NCI-H2171 treated with DMSO at 0.1 percent for 48 hours (cell line): ENCODE data around the gene USP15.

Experiments
- DNase-seq: peaks from one replicate; lab custom pipeline; 2025; lab: John Stamatoyannopoulos, UW

USP15 gene

DNA sequence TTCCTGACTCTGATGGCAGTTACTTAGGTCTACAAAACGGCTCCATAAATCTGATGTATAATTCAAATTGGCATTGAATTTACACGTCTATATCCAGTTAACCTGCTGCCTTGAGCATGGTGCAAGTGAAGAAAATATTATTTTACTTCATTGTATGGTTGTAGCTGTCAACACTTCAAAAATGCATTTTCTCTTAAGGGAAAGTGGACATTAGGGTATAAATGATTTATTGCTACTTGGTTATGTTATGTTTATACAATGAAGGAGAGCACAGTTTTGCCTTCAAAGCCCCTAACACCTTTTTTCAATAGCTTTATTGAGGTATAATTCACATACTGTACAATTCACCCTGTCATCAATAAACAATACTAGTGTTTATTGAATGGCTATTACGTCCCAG is 2.0 kb upstream of the USP15 start:
- no peak for DNase-seq

DNA sequence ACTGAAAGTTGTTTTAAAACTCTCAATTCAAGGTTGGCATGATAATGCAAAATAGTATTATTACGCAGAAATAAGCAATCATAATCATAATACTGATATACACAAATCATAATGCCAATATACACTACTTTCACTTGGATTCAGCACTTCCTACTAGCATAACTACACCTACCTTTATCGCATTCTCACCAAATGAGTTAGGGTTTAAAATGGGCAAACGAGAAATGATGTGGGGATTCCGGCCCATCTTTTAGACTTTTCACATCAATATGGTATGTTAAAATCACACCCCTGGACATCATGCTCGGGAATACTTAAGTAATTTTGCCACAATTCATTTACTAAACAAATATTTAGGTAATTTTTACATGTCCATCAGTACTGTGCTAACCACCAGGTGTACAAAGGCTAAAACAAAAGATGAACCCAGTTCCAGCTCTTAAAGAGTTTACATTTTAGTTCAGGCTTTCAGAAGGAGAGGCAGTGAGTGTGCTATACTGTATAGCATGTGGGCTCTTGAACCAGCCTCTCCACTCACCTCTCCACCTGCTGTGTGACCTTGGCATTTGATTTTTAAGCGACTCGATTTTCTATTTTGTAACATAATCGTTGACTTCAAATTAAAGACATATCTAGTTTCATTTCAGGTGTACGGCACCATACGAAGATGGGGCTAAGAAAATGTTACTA is 1.1 kb upstream of the USP15 start:
- peak; percentile 82 for DNase-seq

DNA sequence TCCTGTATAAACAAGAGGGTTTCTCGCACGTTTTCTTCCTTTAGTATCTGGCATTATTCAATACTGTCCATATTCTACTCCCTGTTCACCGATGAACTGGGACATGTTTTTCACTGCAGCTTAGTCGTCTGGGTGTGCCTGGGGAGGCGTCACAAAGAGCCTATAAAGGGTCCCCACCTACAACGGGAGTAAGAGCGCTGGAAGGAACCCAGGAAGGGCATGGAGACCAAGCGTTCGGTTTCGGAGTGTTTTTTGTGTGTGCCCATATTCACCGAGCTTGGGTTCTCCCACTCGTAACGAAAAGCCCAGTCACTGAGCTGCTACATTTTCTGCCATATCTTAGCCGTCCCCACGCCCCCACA is 592 bp upstream of the USP15 start:
- DNase-seq: peak; percentile 92

DNA sequence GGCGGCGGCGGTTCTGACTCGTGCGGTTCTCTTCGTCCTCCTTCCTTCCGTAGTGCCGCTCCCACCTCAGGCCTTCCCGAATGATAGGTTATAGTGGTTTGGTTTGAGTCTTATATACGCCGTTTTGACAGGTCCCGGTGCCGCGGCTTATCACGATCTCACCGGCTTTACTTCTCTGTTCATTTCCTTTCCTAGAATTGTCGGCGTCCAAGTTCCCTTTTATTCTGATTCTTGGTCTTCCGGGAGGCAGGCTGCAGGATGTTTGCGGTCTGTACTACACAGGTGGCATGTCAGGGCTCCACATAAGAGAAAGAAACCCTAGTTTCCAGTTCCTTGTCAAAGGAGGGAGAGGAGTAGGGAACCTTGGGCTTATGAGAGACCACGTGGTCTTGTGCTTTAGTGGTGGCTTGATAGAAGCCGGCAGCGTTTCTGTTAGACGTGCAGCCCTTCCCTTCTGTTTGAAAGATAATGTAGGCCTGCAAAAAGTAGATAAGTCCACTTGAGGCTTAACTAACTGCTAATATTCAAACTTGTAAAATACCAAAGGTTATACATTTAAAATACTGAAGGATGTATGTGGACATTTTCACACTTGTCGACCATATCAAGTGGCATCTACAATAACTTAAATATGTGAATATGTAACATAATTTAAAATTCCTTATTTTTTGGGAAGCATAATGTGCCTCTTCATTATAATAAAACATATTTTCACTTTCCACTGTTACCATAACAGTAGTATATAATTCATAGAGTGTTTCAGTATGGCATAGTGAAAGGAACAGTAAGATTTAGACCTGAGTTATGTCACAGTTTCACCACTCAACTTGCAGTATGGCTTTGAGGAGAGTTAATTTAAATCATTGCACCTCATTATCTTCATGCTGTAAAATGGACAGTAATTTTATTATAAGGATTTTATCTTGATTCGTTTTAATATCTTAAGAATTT is 804 bp downstream of the USP15 start:
- peak; percentile 40 for DNase-seq

DNA sequence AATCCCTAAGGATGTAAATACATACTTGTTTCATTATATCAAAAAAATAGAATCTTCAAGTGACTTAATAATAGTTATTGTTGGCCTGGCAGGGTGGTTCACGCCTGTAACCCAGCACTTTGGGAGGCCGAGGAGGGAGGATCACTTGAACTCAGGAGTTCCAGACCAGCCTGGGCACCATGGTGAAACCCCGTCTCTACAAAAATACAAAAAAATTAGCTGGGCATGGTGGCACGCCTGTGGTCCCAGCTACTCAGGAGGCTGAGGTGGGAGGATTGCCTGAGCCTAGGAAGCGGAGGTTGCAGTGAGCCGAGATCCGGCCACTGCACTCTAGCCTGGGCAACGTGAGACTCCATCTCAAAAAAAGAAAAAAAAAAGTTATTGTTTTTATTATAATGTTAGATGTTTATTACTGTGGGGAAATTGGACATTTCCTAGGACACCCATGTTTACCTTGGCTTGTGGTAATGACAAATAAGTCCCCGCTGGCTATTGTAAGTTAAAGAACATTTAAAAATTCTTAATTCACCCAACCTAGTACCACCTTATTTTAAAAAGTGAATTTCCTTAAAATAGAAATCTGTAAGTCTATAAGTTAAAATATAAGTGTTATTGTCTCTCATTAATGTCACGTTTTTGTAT is 1.8 kb downstream of the USP15 start:
- DNase-seq: no peak

DNA sequence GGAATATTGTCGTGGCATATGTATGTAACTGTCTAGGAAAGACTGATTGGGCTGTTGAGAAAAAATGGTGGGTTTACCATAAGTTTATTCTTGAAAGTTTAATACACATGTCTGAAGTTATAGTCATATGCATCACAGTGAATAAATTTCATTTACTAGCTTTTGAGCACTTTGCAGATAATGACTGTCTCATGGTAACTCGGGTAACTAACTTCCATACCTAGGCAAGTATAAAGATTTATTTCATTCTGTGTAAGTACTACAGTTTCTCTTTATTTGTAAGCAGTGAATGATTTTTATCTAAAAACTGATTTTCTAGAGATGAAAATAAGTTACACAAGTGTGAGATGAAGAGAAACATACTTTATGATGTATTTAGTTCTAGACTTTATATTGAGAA is 3.0 kb downstream of the USP15 start:
- no peak for DNase-seq

DNA sequence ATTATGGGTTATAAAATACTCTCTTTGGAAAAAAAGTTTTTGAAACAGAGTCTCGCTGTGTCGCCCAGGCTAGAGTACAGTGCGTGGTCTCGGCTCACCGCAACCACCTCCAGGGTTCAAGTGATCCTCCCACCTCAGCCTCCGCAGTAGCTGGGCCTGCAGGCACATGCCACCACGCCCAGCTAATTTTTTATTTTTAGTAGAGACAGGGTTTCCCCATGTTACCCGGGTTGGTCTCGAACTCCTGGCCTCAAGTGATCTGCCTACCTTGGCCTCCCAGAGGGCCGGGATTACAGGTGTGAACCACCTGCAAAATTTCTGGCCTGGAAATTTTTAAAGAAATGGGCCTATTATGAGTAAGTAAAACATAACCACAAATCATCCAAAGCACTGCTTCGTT is 3.8 kb downstream of the USP15 start:
- no peak for DNase-seq

DNA sequence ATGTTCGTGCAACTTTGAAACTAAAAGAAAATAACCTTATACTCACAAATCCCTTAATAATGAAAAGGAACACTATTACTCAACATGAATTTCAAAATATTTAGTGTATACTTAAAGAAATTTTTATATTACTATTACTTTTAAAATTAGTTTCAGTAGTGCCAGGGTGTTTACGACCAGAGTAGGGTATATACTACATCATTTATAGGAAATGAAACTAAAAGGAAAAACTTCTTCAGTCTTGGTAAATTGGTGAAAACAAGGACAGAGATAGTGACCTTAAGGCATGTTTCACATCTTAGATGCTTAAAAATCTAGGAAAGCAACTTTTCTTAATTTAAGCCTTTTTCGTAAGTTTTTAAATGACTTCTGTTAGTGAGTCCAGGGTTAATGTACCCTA is 4.5 kb downstream of the USP15 start:
- DNase-seq: no peak

DNA sequence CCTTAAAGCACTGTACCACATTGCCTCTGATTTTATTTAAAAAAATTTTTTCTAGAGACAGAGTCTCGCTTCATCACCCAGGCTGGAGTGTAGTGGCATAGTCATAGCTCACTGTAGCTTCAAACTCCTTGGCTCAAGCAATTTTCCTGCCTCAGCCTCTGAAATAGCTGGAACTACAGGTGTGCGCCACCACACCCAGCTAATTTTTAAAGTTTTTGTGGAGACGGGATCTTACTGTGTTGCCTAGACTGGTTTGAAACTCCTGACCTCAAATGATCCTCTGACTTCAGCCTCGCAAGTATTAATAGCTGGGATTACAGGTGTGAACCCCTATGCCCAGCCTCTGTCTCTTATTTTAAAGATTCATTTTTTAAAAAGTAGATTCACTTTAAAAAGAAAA is 5.3 kb downstream of the USP15 start:
- no peak for DNase-seq

DNA sequence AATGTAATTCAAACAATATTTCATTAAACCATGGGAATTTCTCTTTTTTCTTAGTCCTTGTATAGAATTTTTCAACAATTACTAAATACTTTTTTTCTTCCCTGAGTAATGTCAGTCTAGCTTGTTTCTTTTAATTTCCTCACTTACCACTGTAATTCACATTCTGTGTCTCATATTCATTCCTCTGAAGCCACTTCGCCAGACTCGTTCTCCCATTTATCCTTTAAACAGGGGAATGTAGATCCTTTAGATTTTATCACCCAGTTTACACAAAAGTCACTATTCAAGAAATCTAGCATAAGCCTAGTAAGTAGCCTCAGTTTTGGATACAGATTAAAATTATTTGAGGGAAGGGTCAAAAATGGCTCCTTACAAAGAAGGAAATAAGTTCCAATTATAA is 6.8 kb downstream of the USP15 start:
- no peak for DNase-seq

DNA sequence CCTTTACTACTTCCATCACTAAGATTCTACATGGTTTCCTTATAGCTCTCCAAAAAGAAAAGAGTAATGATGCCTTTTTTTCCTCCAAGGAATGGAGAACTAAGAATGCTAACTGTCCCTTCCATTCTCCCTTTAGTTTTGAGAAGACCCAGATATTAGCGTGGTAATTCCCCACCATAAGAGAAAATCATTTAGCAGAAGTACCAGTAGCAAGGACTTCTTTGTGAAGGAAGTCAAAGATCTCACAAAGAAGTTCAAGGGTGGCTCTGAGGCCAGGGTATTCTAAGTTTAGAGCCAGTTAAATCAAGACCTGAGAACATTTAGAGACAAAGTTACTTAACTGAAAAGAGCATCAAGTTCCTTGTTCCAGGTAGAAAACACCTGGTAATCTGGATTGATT is 7.3 kb downstream of the USP15 start:
- DNase-seq: no peak

DNA sequence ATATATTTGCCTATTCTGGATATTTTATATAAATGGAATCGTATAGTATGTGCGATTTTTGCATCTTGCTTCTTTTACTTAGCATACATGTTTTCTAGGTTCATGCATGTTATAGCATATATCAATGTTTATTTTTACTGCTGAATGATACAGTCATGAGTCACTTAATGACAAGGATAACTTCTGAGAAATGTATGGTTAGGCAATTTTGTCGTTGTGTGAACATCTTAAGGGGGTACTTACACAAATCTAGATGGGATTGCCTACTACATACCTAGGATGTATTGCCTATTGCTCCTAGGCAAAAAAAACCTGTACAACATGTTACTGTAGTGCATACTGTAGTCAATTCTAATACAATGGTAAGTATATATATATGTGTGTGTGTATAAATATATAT is 8.8 kb downstream of the USP15 start:
- no peak for DNase-seq

DNA sequence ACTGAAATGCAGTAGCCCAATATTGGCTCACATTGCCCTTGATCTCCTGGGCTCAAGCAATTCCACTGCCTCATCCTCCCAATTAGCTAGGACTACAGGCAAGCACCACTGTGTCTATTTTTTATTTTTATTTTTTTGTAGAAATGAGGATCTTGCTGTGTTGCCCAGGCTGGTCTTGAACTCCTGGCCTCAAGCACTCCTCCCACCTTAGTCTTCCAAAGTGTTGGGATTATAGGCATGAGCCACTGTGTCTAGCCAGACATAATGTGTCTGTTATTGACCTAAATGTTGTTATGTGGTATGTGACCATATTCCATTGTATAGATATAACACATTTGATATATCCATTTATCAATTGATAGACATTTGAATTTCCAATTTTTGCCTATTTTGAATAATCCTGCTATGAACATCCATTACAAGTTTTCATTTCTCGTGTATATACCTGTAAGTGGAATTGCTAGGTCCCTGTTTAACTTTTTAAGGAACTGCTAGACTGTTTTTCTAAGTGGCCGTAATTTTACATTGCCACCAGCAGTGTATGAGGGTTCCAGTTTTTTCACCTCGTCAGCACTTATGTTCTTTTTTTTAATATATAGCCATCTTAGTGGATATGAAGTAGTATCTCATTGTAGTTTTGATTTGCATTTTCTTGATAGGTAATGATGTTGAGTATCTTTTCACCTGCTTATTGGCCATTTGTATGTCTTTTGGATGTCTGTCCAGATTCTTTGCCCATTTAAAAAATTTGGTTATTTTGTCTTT is 9.4 kb downstream of the USP15 start:
- DNase-seq: no peak

DNA sequence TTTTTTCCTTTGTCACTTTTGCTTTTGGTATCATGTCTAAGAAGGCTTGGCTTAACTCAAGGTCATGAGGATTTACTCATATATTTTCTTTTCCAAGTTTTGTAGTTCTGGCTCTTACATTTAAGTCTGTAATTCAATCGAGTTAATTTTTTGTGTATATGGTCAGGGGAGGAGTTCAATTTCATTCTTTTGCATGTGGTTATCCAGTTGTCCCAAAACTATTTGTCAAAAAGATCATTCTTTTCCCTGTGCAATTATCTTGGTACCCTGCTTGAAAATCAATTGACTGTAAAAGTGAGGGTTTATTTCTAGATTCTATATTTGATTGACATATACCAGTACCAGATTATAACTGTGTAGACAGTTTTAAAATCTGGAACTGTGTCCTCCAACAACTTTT is 10.2 kb downstream of the USP15 start:
- DNase-seq: no peak

DNA sequence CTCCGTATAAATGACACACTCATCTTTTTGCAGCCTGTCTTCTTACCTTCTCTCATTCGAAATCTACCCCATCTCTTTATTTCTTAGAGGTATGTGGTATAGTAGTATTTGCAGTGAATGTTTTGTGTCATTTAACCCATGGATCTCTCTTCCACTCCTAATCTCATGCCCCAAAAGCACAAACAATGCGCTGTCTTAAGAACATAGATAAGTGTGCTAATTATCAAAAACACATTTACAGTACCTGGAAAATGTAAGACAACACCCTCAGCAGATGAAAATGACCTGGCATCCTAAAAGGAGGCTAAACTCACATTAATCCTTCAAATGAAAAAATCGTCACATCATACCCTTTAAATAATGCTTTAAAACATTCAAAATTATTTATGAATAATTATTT is 10.7 kb downstream of the USP15 start:
- no peak for DNase-seq

DNA sequence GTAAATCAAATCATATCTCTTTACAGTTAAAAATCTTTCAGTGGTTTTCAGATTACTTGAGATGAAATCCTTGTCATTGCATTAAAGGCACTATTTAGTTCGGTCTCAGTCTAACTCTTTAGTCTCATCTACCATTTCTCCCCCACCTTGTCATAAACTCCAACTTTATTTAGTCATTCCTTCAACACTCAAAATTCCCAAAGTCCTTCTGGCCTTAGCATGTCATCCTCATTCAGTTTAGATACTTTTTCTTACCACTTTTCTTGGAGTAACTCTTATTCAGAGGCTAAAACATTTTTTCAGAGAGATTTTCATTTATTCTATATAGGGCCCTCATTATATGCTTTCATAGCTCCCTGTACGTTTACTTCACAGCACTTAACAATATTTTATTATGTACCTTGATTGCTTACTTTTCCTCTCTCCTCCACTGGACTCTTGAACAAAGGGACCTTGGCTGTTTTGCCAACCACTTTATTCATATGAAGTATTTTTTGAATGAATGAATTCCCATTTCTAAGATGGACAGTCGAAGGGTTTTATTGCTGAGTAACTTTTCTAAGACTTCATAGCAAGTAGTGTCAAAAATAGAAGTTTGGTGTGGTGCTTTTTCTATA is 12.8 kb downstream of the USP15 start:
- no peak for DNase-seq

DNA sequence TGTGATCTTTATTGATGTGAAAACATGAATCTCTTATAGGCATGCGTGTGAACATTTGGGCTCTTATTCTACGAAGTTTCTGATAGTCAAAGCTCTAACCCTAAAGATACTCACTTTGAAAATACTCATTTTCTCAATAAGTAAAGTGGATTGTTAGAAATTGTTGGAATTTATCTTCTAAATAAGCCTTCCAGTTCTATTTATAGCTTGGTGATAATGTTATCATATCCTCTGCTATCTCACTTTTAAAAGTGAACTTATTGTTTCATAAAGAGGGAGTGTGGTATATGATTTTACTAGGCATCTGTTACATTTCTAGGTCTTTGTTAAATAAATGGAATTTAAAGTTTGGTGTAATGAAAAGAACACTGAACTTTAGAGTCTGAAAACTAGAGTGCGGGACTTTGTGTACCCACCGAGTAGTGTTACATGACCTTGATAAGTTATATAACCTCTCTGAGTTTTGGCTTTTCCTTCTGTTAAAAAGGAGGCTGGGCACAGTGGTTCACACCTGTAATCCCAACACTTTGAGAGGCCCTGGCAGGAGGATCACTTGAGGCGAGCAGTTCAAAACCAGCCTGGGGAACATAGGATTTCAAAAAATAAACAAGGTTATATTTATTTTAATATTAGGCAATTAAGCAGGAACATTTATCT is 13.6 kb downstream of the USP15 start:
- no peak for DNase-seq

DNA sequence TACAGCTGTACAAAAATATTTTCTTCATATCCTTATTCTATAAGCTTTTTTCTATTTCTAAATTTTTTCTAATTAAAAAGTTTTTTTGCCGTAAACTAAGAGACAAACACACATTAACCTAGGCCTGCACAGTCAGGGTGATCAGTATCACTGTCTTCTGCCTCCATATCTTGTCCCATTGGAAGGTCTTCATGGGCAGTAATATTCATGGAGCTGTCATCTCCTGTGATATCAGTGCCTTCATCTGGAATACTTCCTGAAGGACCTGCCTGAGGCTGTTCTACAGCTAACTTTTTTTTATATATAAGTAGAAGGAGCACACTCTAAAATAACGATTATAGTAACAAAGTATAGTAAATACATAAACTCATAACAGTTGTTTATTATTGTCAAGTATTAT is 17.8 kb downstream of the USP15 start:
- no peak for DNase-seq

DNA sequence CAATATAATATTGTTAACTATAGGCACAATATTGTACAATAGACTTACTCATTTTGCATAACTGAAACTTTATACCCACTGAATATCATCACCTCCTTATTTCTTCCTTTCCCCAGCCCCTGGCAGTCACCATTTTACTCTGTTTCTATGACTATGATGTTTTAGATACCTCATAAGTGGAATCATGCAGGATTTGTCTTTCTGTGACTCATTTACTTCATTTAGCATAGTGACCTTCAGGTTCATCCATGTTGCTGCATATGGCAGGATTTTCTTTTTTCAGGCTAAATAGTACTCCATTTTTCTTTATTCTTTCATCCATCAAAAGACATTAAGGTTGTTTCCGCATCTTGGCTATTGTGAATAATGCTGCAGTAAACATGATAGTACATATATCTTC is 18.9 kb downstream of the USP15 start:
- DNase-seq: no peak

DNA sequence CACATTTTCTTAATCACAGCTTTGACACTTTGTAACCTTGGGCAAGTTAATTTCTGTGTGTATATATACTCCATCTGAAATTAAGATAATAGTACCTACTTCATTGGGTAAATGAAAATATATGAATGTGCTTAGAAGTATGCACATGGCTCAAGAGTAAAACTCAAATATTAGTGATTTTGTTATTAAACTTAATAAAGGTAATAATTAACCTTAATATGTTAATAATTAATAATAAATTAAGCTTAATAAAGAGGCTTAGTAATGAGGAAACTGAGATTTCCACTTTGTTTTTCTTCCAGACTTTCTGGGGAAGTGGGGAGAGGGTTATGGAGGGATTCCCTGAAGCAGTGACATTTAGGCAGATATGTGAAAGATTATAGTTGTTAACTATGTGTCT is 19.8 kb downstream of the USP15 start:
- DNase-seq: no peak

DNA sequence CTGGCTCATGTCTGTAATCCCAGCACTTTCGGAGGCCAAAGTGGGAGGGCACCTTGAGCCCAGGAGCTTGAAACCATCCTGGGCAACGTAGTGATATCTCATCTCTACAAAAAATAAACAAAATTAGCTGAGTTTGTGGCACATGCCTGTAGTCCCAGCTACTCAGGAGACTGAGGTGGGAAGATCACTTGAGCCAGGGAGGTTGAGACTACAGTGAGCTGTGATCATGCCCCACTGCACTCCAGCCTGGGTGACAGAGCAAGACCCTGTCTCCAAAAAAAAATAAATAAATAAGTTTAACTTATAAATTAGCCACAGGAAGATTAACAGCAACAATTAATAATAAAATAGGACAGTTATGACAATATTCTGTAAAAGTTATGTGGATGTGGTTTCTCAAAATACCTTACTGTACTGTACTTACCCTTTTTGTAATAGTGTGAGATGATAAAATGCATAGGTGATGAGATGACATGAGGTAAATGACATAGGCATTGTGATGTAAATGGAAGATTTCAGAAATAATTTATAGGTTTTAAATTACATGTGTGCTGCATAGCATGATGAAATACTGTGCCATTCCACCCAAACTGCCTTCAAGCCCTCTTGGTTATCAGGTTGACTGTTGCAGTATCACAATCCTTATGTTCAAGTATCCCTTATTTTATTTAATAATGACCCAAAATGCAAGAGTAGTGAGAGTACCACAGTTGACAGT is 22.0 kb downstream of the USP15 start:
- DNase-seq: no peak
